Sigmoid colon (tissue), 4 donors: ENCODE data around the gene FAM149B1.

Experiments used
- POLR2A ChIP-seq, 2 donors: fragments of 450-650 bp; IDR thresholded peaks; one replicate each; pipeline ENCODE4 v1.6.1; 2016; ENCODE audit warnings: antibody characterized with exemption in 2 of 2, mild to moderate bottlenecking in 2 of 2, moderate library complexity in 2 of 2
- POLR2AphosphoS5 ChIP-seq, 4 donors: sonication (generic); formaldehyde crosslinking; IDR thresholded peaks; one replicate each; pipeline ENCODE4 v1.6.1; 2017; ENCODE audit warnings: antibody characterized with exemption in 4 of 4
- TF ChIP-seq, protein P1 (sequence below), 4 experiments: fragments of 450-650 bp in 3 of 4; fragments of 200-600 bp in 1 of 4; IDR thresholded peaks; one replicate each; pipeline ENCODE4 v1.5.1; 2016 to 2019; ENCODE audit warnings: antibody characterized with exemption in 4 of 4, mild to moderate bottlenecking in 3 of 4, moderate library complexity in 2 of 4

DNA sequence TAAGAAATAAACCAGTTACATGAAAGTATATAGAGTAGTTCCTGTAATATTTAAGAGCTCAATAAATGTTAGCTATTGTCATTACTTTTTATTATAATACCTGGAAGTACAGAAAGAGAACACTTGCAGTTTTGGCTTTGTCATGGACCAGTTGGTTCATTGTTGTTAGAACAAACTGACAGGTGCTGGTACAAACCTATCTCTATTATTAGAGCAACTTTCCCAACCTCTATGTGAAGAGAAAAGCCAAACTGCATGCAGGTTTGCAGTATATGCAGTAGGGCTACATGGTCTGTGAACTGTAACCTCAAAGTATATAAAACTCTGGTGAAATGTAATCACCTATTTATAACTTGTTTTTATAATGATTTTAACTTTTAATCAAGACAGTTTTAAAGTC is 58.7 kb downstream of the FAM149B1 start:
- TF ChIP-seq, protein P1, sequence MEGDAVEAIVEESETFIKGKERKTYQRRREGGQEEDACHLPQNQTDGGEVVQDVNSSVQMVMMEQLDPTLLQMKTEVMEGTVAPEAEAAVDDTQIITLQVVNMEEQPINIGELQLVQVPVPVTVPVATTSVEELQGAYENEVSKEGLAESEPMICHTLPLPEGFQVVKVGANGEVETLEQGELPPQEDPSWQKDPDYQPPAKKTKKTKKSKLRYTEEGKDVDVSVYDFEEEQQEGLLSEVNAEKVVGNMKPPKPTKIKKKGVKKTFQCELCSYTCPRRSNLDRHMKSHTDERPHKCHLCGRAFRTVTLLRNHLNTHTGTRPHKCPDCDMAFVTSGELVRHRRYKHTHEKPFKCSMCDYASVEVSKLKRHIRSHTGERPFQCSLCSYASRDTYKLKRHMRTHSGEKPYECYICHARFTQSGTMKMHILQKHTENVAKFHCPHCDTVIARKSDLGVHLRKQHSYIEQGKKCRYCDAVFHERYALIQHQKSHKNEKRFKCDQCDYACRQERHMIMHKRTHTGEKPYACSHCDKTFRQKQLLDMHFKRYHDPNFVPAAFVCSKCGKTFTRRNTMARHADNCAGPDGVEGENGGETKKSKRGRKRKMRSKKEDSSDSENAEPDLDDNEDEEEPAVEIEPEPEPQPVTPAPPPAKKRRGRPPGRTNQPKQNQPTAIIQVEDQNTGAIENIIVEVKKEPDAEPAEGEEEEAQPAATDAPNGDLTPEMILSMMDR (IDR thresholded peaks at IDR 0.05): no peak
- TF ChIP-seq POLR2A (IDR thresholded peaks at IDR 0.05) (no peak), POLR2AphosphoS5 (IDR thresholded peaks at IDR 0.05) (no peak)
